Measurements from ENCODE around the gene TXNRD2. TPM values are rescaled to one million over a fixed set of nuclear protein-coding genes. Genes with fewer than 3 reads are reported as not detected.

TXNRD2 gene
- total RNA-seq, 6 experiments from 2014 or later = 35.9 to 47.8 (median 44.3) TPM

DNA sequence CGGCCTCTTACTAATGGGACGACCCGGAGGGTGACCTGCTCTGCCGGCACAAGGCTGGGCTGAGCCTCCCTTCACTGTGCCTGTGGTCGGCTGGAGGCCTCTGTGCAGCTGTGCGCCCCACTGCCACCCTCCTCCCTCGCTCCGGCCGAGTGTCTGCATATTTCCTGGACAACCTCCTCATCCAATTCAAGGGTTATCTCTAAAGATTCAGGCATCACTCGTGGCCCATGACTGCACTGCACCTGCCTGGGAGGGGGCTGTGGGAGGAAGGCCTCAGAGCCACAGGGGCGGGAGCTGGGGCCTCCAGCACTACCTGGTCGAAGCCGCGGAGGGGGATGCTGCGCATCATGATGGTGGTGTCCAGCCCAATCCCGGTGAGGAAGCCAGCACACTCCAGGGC is 43.9 kb downstream of the TXNRD2 start:
- DNase-seq (no peak), ATAC-seq (no peak)
- Histone ChIP-seq H3K4me1 (no peaks in the 10 kb centered on the region), H3K27me3 (no peaks in the 10 kb centered on the region), H3K4me3 (no peak overlapping the region), H3K27ac (no peak overlapping the region), H3K9me3 (no peaks in the 10 kb centered on the region), H3K36me3 (peaks cover 0 to 31% (median 6%) of the 10 kb centered on the region in 4 donors)
- intact Hi-C loops (cut with DNase I) = loop anchor here in 1 of 2 donors (5.0 to 10.0 kb wide), 2 partner anchors 113 to 145 kb away; no protein-coding TSS in a partner anchor
- WGBS (ENCODE audit: insufficient coverage, low coverage, low lambda C conversion rate, missing lambda C conversion rate) = 80% methylated on average over 2 of the region's 16 CpGs
- TF ChIP-seq, protein P1, sequence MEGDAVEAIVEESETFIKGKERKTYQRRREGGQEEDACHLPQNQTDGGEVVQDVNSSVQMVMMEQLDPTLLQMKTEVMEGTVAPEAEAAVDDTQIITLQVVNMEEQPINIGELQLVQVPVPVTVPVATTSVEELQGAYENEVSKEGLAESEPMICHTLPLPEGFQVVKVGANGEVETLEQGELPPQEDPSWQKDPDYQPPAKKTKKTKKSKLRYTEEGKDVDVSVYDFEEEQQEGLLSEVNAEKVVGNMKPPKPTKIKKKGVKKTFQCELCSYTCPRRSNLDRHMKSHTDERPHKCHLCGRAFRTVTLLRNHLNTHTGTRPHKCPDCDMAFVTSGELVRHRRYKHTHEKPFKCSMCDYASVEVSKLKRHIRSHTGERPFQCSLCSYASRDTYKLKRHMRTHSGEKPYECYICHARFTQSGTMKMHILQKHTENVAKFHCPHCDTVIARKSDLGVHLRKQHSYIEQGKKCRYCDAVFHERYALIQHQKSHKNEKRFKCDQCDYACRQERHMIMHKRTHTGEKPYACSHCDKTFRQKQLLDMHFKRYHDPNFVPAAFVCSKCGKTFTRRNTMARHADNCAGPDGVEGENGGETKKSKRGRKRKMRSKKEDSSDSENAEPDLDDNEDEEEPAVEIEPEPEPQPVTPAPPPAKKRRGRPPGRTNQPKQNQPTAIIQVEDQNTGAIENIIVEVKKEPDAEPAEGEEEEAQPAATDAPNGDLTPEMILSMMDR (IDR thresholded peaks at IDR 0.05) = no peak
- no peak for TF ChIP-seq POLR2A (IDR thresholded peaks at IDR 0.05)

DNA sequence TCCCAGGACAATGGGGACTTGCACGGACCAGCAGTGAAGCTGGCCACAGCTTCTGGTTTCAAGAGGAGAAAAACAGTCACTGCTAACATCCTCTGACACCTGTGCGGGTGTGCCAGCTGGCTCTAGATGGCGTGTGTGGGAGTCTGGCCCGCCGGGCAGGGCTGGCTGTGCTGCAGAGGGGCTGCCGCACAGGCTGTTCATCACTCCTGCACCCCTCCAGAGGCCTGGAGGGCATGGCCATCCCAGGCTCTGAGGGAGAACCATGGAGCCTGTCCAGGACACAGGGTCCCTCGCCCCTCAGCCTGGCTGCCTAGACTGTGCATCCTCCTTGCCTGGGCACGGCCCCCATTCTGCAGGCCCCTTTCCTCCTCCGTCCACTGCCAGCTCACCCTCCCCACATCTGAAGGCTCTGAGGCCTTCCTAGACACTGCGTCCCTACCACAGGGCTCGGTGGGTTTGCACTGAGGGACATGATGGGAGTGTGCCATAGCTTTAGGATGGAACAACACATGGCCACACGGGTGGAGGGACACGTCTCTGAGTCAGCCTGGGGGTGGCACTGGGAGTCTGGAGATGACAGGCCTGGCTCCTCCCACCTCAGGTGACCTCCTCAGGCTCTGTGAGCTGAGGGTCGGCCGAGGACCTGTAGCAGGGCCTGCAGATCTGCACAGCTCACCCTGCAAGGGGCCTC is 44.8 kb downstream of the TXNRD2 start:
- TF ChIP-seq, protein P1 (IDR thresholded peaks at IDR 0.05) = no peak
- TF ChIP-seq POLR2A (IDR thresholded peaks at IDR 0.05) = no peak
- intact Hi-C loops (cut with DNase I) = loop anchor here in 1 of 2 donors (5.0 to 10.0 kb wide), 2 partner anchors 112 to 145 kb away; no protein-coding TSS in a partner anchor
- H3K4me3 ChIP-seq = no peak overlapping the region
- no peaks in the 10 kb centered on the region for H3K9me3 ChIP-seq
- peaks cover 0 to 31% (median 5%) of the 10 kb centered on the region in 4 donors for H3K36me3 ChIP-seq
- no peak overlapping the region for H3K27ac ChIP-seq
- DNase-seq (no peak), ATAC-seq (no peak)
- 83% methylated on average over 1 of the region's 15 CpGs for WGBS (ENCODE audit: insufficient coverage, low coverage, low lambda C conversion rate, missing lambda C conversion rate)
- H3K27me3 ChIP-seq = no peaks in the 10 kb centered on the region
- peaks cover 0 to 4% (median 0%) of the 10 kb centered on the region in 4 donors for H3K4me1 ChIP-seq

DNA sequence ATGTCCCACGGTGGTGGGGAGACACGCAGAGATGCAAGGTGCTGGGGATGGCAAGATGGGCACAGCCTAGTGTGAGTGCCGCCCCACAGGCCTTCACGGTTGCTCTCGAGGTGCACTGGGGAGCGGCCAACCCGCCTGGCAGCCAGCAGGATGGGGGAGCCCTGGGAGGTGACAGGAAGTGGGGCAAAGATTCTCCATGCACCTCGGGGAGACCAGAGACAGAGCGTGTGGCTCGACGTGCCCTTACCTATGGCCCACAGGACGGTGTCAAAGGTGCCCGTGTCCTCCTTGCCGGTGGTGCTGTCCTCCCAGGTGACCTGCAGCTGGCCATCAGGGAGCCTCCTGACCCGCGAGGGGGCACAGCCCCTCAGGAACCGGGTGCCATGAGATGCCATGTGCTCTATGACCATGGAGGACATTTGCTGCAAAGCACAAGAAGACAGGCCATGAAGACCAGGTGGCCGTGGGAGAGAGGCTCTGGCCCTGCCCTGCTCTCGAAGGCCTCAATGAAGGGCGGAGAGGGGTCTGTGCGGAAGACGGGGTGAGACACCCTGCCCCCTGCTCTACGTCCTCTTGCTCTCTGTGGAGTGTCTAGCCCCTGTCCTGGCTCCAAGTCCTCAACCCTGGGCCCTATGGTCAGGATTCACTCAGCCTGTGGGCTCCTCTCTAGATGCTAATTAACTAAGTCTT is 46.3 kb downstream of the TXNRD2 start:
- DNase-seq (no peak), ATAC-seq (no peak)
- TF ChIP-seq, protein P1 (IDR thresholded peaks at IDR 0.05) = no peak
- no peak for TF ChIP-seq POLR2A (IDR thresholded peaks at IDR 0.05)
- intact Hi-C loops (cut with DNase I) = loop anchor here in 1 of 2 donors (5.0 to 10.0 kb wide), 2 partner anchors 111 to 143 kb away; no protein-coding TSS in a partner anchor
- no peaks in the 10 kb centered on the region for H3K9me3 ChIP-seq
- WGBS (ENCODE audit: insufficient coverage, low coverage, low lambda C conversion rate, missing lambda C conversion rate) = 100% methylated on average over 3 of the region's 23 CpGs
- no peak overlapping the region for H3K4me3 ChIP-seq
- no peaks in the 10 kb centered on the region for H3K27me3 ChIP-seq
- H3K4me1 ChIP-seq = peaks cover 0 to 6% (median 0%) of the 10 kb centered on the region in 4 donors
- peaks cover 0 to 31% (median 2%) of the 10 kb centered on the region in 4 donors for H3K36me3 ChIP-seq
- no peak overlapping the region for H3K27ac ChIP-seq

- ATAC-seq = no peak
- peaks cover 0 to 6% (median 0%) of the 10 kb centered on the region in 4 donors for H3K4me1 ChIP-seq
- TF ChIP-seq, protein P1 (IDR thresholded peaks at IDR 0.05) = no peak
- TF ChIP-seq POLR2A (IDR thresholded peaks at IDR 0.05) = no peak
- WGBS (ENCODE audit: insufficient coverage, low coverage, low lambda C conversion rate, missing lambda C conversion rate) = no CpG with 5 or more reads among the region's 15 CpGs
- intact Hi-C loops (cut with DNase I) = loop anchor here in 1 of 2 donors (10.0 kb wide), 1 partner anchor 109 kb away; no protein-coding TSS in a partner anchor
- no peaks in the 10 kb centered on the region for H3K9me3 ChIP-seq
- no peaks in the 10 kb centered on the region for H3K27me3 ChIP-seq
- DNase-seq = no peak
- no peak overlapping the region for H3K4me3 ChIP-seq
- peaks cover 0 to 27% (median 2%) of the 10 kb centered on the region in 4 donors for H3K36me3 ChIP-seq
- no peak overlapping the region for H3K27ac ChIP-seq
These were observed 48.3 kb downstream of the TXNRD2 start for GRCh38 chr22:19893363-19893762.

Measured in right lobe of liver (tissue), 6 donors.